ENCODE measurements around the gene POLR2C. TPM values are rescaled to one million over a fixed set of nuclear protein-coding genes. Genes with fewer than 3 reads are reported as not detected.
A peak's percentile ranks its signal among the peaks of the same experiment; 100 is the strongest.

POLR2C gene
- total and polyA plus RNA-seq, 2 of the 13 experiments (the other 11 are each of a cell fraction or from before 2014, with no cell fraction given) = 104 to 216 TPM

DNA sequence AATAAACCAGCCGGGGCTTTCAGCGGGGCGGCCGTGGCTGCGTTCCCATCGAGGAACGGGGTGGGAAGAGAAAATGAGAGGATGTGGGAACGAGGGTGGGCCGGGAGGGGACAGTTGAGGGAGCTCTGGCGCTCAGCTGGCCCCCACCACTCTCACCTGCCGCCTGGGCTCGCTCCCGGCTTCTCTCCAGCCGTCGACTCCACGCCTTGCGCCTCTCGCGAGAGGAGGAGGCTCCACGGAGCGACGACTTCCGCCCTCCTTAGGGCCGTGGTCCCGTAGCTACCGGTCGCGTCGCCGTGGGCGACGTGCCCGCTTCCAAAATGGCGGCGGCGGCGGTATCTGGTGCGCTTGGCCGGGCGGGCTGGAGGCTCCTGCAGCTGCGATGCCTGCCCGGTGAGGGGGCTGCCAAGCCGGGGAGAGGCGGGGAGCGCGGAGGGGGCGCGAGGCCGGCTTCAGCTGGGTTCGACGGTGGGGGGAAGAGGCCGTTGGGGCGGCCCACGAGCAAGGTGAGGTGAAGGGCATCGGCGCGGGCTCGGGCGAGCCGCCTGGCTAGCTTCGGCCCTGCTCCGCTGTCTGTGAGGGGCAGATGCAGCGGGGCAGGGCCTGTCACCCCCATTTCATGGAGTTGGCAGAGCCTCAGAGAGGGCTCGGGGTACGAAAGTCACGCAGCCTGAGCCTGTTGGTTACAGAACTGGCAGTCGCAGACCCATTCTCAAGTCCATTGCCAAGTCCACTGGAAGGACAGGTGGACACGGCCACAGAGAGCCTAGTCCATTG is 15.1 kb upstream of the POLR2C start, which contains the start of the genes CIAPIN1 and COQ9 (continued):
- TF ChIP-seq ATRX (CRISPR knock-in tag; IDR thresholded peaks at IDR 0.05; ENCODE audit: borderline replicate concordance) (no peak), ZBTB42 (CRISPR knock-in tag; IDR thresholded peaks at IDR 0.05) (peak; percentile 97), HES4 (CRISPR knock-in tag; IDR thresholded peaks at IDR 0.05; ENCODE audit: borderline replicate concordance) (peak; percentile 98), ZNF816 (CRISPR knock-in tag; IDR thresholded peaks at IDR 0.05; ENCODE audit: borderline replicate concordance) (peak; percentile 35; the same call in 1 of the 2 replicates), ZNF329 (CRISPR knock-in tag; IDR thresholded peaks at IDR 0.05; ENCODE audit: low read depth) (0 out of 2 replicates have a peak, but pooled peaks have one; percentile 14), ZNF556 (CRISPR knock-in tag; IDR thresholded peaks at IDR 0.05; ENCODE audit: borderline replicate concordance) (peak; percentile 99), ZNF629 (CRISPR knock-in tag; conservative IDR thresholded peaks at IDR 0.05) (peak; percentile 73), ZFP36L1 (CRISPR knock-in tag; IDR thresholded peaks at IDR 0.05) (no peak), AHR (CRISPR knock-in tag; IDR thresholded peaks at IDR 0.05) (no peak; the same call in 1 of the 2 replicates), PRPF4 (IDR thresholded peaks at IDR 0.05; ENCODE audit: low read depth, low read length, poor library complexity, severe bottlenecking) (no peak), ZNF138 (CRISPR knock-in tag; IDR thresholded peaks at IDR 0.05; ENCODE audit: low read depth) (no peak), ZMAT3 (CRISPR knock-in tag; conservative IDR thresholded peaks at IDR 0.05) (peak; percentile 93), TEAD3 (CRISPR knock-in tag; optimal IDR thresholded peaks at IDR 0.05; ENCODE audit: borderline replicate concordance) (peak; percentile 89), FOXA3 (CRISPR knock-in tag; IDR thresholded peaks at IDR 0.05) (peak; percentile 71), HOXD1 (CRISPR knock-in tag; IDR thresholded peaks at IDR 0.05) (peak; percentile 82), ZNF44 (CRISPR knock-in tag; IDR thresholded peaks at IDR 0.05) (peak; percentile 76; the same call in 1 of the 2 replicates), ZNF17 (CRISPR knock-in tag; IDR thresholded peaks at IDR 0.05) (peak; percentile 80; the same call in 1 of the 2 replicates), ZKSCAN5 (CRISPR knock-in tag; IDR thresholded peaks at IDR 0.05) (no peak)
- TF ChIP-seq, protein P1, sequence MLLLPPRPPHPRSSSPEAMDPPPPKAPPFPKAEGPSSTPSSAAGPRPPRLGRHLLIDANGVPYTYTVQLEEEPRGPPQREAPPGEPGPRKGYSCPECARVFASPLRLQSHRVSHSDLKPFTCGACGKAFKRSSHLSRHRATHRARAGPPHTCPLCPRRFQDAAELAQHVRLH (CRISPR knock-in tag; IDR thresholded peaks at IDR 0.05; ENCODE audit: borderline replicate concordance, low read depth) = peak; percentile 88
- TF ChIP-seq, protein P2, sequence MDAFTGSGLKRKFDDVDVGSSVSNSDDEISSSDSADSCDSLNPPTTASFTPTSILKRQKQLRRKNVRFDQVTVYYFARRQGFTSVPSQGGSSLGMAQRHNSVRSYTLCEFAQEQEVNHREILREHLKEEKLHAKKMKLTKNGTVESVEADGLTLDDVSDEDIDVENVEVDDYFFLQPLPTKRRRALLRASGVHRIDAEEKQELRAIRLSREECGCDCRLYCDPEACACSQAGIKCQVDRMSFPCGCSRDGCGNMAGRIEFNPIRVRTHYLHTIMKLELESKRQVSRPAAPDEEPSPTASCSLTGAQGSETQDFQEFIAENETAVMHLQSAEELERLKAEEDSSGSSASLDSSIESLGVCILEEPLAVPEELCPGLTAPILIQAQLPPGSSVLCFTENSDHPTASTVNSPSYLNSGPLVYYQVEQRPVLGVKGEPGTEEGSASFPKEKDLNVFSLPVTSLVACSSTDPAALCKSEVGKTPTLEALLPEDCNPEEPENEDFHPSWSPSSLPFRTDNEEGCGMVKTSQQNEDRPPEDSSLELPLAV (CRISPR knock-in tag; conservative IDR thresholded peaks at IDR 0.05; ENCODE audit: low read depth) = no peak
- TF ChIP-seq, protein P3, sequence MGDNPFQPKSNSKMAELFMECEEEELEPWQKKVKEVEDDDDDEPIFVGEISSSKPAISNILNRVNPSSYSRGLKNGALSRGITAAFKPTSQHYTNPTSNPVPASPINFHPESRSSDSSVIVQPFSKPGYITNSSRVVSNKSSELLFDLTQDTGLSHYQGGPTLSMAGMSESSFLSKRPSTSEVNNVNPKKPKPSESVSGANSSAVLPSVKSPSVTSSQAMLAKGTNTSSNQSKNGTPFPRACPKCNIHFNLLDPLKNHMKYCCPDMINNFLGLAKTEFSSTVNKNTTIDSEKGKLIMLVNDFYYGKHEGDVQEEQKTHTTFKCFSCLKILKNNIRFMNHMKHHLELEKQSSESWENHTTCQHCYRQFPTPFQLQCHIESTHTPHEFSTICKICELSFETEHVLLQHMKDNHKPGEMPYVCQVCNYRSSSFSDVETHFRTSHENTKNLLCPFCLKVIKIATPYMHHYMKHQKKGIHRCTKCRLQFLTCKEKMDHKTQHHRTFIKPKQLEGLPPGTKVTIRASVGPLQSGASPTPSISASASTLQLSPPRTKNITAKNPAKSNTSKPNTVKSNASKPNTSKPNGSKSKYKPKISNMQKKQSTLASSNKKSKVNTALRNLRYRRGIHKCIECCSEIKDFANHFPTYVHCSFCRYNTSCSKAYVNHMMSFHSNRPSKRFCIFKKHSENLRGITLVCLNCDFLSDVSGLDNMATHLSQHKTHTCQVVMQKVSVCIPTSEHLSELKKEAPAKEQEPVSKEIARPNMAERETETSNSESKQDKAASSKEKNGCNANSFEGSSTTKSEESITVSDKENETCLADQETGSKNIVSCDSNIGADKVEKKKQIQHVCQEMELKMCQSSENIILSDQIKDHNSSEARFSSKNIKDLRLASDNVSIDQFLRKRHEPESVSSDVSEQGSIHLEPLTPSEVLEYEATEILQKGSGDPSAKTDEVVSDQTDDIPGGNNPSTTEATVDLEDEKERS (CRISPR knock-in tag; IDR thresholded peaks at IDR 0.05) = peak; percentile 37; the same call in 1 of the 2 replicates
- TF ChIP-seq, protein P4, sequence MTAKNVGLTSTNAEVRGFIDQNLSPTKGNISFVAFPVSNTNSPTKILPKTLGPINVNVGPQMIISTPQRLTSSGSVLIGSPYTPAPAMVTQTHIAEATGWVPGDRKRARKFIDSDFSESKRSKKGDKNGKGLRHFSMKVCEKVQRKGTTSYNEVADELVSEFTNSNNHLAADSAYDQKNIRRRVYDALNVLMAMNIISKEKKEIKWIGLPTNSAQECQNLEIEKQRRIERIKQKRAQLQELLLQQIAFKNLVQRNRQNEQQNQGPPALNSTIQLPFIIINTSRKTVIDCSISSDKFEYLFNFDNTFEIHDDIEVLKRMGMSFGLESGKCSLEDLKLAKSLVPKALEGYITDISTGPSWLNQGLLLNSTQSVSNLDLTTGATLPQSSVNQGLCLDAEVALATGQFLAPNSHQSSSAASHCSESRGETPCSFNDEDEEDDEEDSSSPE (CRISPR knock-in tag; IDR thresholded peaks at IDR 0.05) = peak; percentile 73; the same call in 1 of the 2 replicates
- TF ChIP-seq, protein P5, sequence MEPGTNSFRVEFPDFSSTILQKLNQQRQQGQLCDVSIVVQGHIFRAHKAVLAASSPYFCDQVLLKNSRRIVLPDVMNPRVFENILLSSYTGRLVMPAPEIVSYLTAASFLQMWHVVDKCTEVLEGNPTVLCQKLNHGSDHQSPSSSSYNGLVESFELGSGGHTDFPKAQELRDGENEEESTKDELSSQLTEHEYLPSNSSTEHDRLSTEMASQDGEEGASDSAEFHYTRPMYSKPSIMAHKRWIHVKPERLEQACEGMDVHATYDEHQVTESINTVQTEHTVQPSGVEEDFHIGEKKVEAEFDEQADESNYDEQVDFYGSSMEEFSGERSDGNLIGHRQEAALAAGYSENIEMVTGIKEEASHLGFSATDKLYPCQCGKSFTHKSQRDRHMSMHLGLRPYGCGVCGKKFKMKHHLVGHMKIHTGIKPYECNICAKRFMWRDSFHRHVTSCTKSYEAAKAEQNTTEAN (CRISPR knock-in tag; conservative IDR thresholded peaks at IDR 0.05) = no peak
